HepG2 (cell line): ENCODE data around the gene ADD2. TPM values are rescaled to one million over a fixed set of nuclear protein-coding genes. Genes with fewer than 3 reads are reported as not detected.

Source experiments
- ATAC-seq: fragments of 200-7000 bp; cut with Tn5 transposase; 3 replicates; pipeline ENCODE4 v1.9.1; 2020; ENCODE audit warnings: mild to moderate bottlenecking, moderate library complexity
- BruUV-seq: library from RNA; stranded (reverse); fragments of 400-500 nt; replicated peaks from 2 replicates; lab custom pipeline; 2021; lab: Mats Ljungman, UMichigan
- CTCF ChIA-PET: fragments of 300-600 bp; formaldehyde crosslinking; extraction: SDS; loops from one replicate; lab custom pipeline; 2021; ENCODE audit warnings: low total read pairs, inconsistent platforms, low intra/inter-chr PET ratio; lab: Yijun Ruan, JAX
- POLR2A ChIA-PET: fragments of 350-600 bp; sonication (Branson Sonifier 250); formaldehyde crosslinking; loops from one replicate; lab custom pipeline; 2020; ENCODE audit warnings: antibody characterized with exemption, inconsistent platforms; lab: Yijun Ruan, JAX
- DNase-seq: peaks from one replicate; pipeline ENCODE4 v3.0.0-alpha.2; 2015; ENCODE audit warnings: low spot score
- FAIRE-seq: peaks from 3 replicates; lab custom pipeline; 2011; peaks lifted over from hg19 to GRCh38; lab: Jason Lieb, UNC
- H2AFZ ChIP-seq: one replicate; pipeline ENCODE4 v1.6.1; 2011; ENCODE audit warnings: low read length, inconsistent platforms
- H3K27ac ChIP-seq: fragments of 300-600 bp; 3 replicates; pipeline ENCODE4 v1.8.0; 2011; ENCODE audit warnings: mixed run types, mild to moderate bottlenecking, mixed read lengths, low read length, inconsistent platforms; ENCODE audit not compliant: insufficient read depth; ENCODE audit errors: extremely low read length
- H3K27me3 ChIP-seq, 2 experiments: fragments of 200-600 bp in 1 of 2; 2 replicates in 1 of 2; 3 replicates in 1 of 2; pipeline versions ENCODE4 v1.6.0 to v1.8.0; 2011; ENCODE audit warnings: low read length in 2 of 2, mild to moderate bottlenecking in 2 of 2, moderate library complexity in 2 of 2, inconsistent platforms in 1 of 2; ENCODE audit not compliant: insufficient read depth in 2 of 2, control insufficient read depth in 1 of 2
- H3K36me3 ChIP-seq, 2 experiments: fragments of 200-600 bp in 1 of 2; replicated peaks in 1 of 2; 2 replicates in 1 of 2; 3 replicates in 1 of 2; pipeline versions ENCODE4 v1.5.1 to v1.8.0; 2011; ENCODE audit warnings: low read length in 2 of 2, inconsistent platforms in 1 of 2; ENCODE audit not compliant: insufficient read depth in 2 of 2, control insufficient read depth in 1 of 2
- H3K4me1 ChIP-seq: 2 replicates; pipeline ENCODE4 v1.5.1; 2012; ENCODE audit warnings: low read length, inconsistent platforms; ENCODE audit not compliant: insufficient read depth
- H3K4me2 ChIP-seq: 2 replicates; pipeline ENCODE4 v1.6.0; 2011; ENCODE audit warnings: low read depth, low read length, inconsistent platforms
- H3K4me3 ChIP-seq, 3 experiments: fragments of 200-600 bp in 1 of 3; sonication (generic), shearing (Covaris generic) in 1 of 3; replicated peaks in 1 of 3; 2 replicates each; pipeline ENCODE4 v1.5.1; 2011 to 2016; ENCODE audit warnings: low read length in 3 of 3, inconsistent platforms in 2 of 3, low read depth in 2 of 3, mild to moderate bottlenecking in 2 of 3, control low read depth in 1 of 3, mixed read lengths in 1 of 3; ENCODE audit not compliant: insufficient read depth in 1 of 3
- H3K79me2 ChIP-seq: one replicate; pipeline ENCODE4 v1.6.1; 2011; ENCODE audit warnings: low read length, inconsistent platforms; ENCODE audit not compliant: insufficient read depth
- H3K9ac ChIP-seq: 2 replicates; pipeline ENCODE4 v1.6.0; 2011; ENCODE audit warnings: mild to moderate bottlenecking, low read depth, low read length, inconsistent platforms; ENCODE audit not compliant: insufficient read depth
- H3K9me3 ChIP-seq: 2 replicates; pipeline ENCODE4 v1.5.1; 2012; ENCODE audit warnings: mild to moderate bottlenecking, low read length
- H4K20me1 ChIP-seq: 2 replicates; pipeline ENCODE4 v1.6.0; 2011; ENCODE audit warnings: inconsistent platforms, mild to moderate bottlenecking, low read length, moderate library complexity; ENCODE audit not compliant: insufficient read depth
- HNF4G ChIP-seq, 2 experiments: sonication (generic) in 1 of 2; formaldehyde crosslinking in 1 of 2; IDR thresholded peaks; 2 replicates each; pipeline versions ENCODE4 v1.4.0 to v1.6.1; 2011 to 2020; ENCODE audit warnings: borderline replicate concordance in 2 of 2, low read depth in 2 of 2, mild to moderate bottlenecking in 2 of 2, low read length in 1 of 2, missing genetic modification reagents in 1 of 2, moderate library complexity in 1 of 2
- LCORL ChIP-seq, 2 experiments: fragments of 450-650 bp in 1 of 2; sonication (generic) in 1 of 2; formaldehyde crosslinking in 1 of 2; IDR thresholded peaks; 2 replicates each; pipeline versions ENCODE4 v1.5.0 to v1.6.1; 2017 to 2020; ENCODE audit warnings: antibody characterized with exemption in 1 of 2, missing genetic modification reagents in 1 of 2
- MAFF ChIP-seq: IDR thresholded peaks from 2 replicates; pipeline ENCODE4 v1.6.1; 2011; ENCODE audit warnings: low read depth, low read length, improper control_type of control experiment
- MAFK ChIP-seq, 2 experiments: IDR thresholded peaks in 1 of 2; conservative IDR thresholded peaks in 1 of 2; 2 replicates each; pipeline ENCODE4 v1.6.1; 2011; ENCODE audit warnings: improper control_type of control experiment in 2 of 2, low read length in 2 of 2
- RBM39 ChIP-seq: fragments of 200-400 bp; formaldehyde crosslinking; IDR thresholded peaks from one replicate; pipeline ENCODE4 v1.6.1; 2018; ENCODE audit warnings: antibody characterized with exemption, mild to moderate bottlenecking, low read depth, low read length; ENCODE audit not compliant: poor library complexity, severe bottlenecking
- ZNF580 ChIP-seq: IDR thresholded peaks from 2 replicates; pipeline ENCODE4 v1.6.1; 2016; ENCODE audit warnings: low read depth, borderline replicate concordance
- ZNF607 ChIP-seq: sonication (generic); formaldehyde crosslinking; IDR thresholded peaks from 2 replicates; pipeline ENCODE4 v1.5.1; 2020; ENCODE audit warnings: missing genetic modification reagents, mild to moderate bottlenecking, borderline replicate concordance
- WGBS: methylation state at CpG from one replicate; pipeline ENCODE4 v1.1.6; 2017; ENCODE audit warnings: low lambda C conversion rate; 5-methylcytosine and 5-hydroxymethylcytosine counted together
- in situ Hi-C: cut with HindIII; loops from 2 replicates; pipeline ENCODE4 v1.10.0; 2017; ENCODE audit warnings: low pct_unique_long_range_greater_than_20kb; ENCODE audit not compliant: extremely low pct_ligation_motif_present
- intact Hi-C: fragments of 100-400 bp; cut with micrococcal nuclease; formaldehyde crosslinking; loops from one replicate; pipeline ENCODE4 v1.10.0; 2022; ENCODE audit not compliant: unreplicated experiment
- polyA plus RNA-seq, 8 experiments: library from polyadenylated mRNA; depleted of rRNA in 3 of 8; stranded (reverse) in 7 of 8; unstranded in 1 of 8; fragments of >200 nt; fragmentation: Illumina TruSeq in 4 of 8; extraction: Trizol in 4 of 8; gene quantifications; 2 replicates each; pipeline versions ENCODE4 v1.2.1 to v1.2.3, GENCODE V29; 2011 to 2016; ENCODE audit warnings: low read depth in 4 of 8, missing spikeins in 1 of 8, mixed read lengths in 1 of 8; ENCODE audit not compliant: insufficient read depth in 1 of 8
- total RNA-seq, 5 experiments: library from RNA; depleted of rRNA; stranded (reverse); fragments of >200 nt; fragmentation: Illumina TruSeq; extraction: Trizol; gene quantifications; 2 replicates each; pipeline ENCODE4 v1.2.3, GENCODE V29; 2016; ENCODE audit warnings: low read depth in 1 of 5

ADD2 gene
- total and polyA plus RNA-seq, 2 of the 13 experiments (the other 11 are each of a cell fraction or from before 2014, with no cell fraction given), result 0.05 to 0.13 TPM

GRCh38 chr2:70674636-70675430 lies 93.2 kb downstream of the ADD2 start:
- no TSS peak for BruUV-seq
- Histone ChIP-seq H3K27me3 (peaks cover 2 to 69% of the 10 kb centered on the region in 2 experiments; a peak in 3 of 5 replicates), H3K79me2 (no peaks in the 10 kb centered on the region), H3K9ac (no peak overlapping the region), H3K4me1 (no peaks in the 10 kb centered on the region), H3K4me3 (no peak overlapping the region), H3K4me2 (no peak overlapping the region), H3K27ac (no peak overlapping the region), H3K9me3 (no peaks in the 10 kb centered on the region), H3K36me3 (no peaks in the 10 kb centered on the region), H4K20me1 (no peaks in the 10 kb centered on the region), H2AFZ (no peak overlapping the region)
- CTCF ChIA-PET, result no interaction called here
- intact Hi-C loops, result no loop called here
- ATAC-seq, result no peak
- no peak for FAIRE-seq
- no peak for DNase-seq
- TF ChIP-seq ZNF607 (CRISPR knock-in tag) (no peak), HNF4G (IDR thresholded peaks at IDR 0.05; ENCODE audit: borderline replicate concordance, low read depth, low read length) (no peak), HNF4G (CRISPR knock-in tag; IDR thresholded peaks at IDR 0.05; ENCODE audit: borderline replicate concordance, low read depth) (no peak), LCORL (IDR thresholded peaks at IDR 0.05) (no peak), LCORL (CRISPR knock-in tag; IDR thresholded peaks at IDR 0.05) (no peak), ZNF580 (CRISPR knock-in tag) (no peak)
- TF ChIP-seq, all 625 proteins: peak for 0
- 31% methylated on average over 11 of the region's 11 CpGs for WGBS
- in situ Hi-C loops, result no loop called here
- POLR2A ChIA-PET, result no interaction called here

- ChIA-PET CTCF (no interaction called here), POLR2A (no interaction called here)
- no peak for DNase-seq
- no peaks in the 10 kb centered on the region for H3K79me2 ChIP-seq
- no TSS peak for BruUV-seq
- ATAC-seq, result no peak
- TF ChIP-seq MAFF (peak; percentile 80), MAFK (conservative IDR thresholded peaks at IDR 0.05 in 1 of 2, IDR thresholded peaks at IDR 0.05 in 1 of 2; ENCODE audit: low read length in 2 of 2) (peak; percentile 77 to 88), RBM39 (no peak)
- intact Hi-C loops, result no loop called here
- H3K27me3 ChIP-seq, result peaks cover 2 to 70% of the 10 kb centered on the region in 2 experiments; a peak in 3 of 5 replicates
- H3K4me1 ChIP-seq, result no peaks in the 10 kb centered on the region
- H3K4me3 ChIP-seq, result no peak overlapping the region
- no peak overlapping the region for H3K4me2 ChIP-seq
- H2AFZ ChIP-seq, result no peak overlapping the region
- no peak overlapping the region for H3K9ac ChIP-seq
- no peaks in the 10 kb centered on the region for H3K36me3 ChIP-seq
- no peaks in the 10 kb centered on the region for H4K20me1 ChIP-seq
- in situ Hi-C loops, result no loop called here
- no peak overlapping the region for H3K27ac ChIP-seq
- no peak for FAIRE-seq
- no peaks in the 10 kb centered on the region for H3K9me3 ChIP-seq
- WGBS, result 36% methylated on average over 7 of the region's 7 CpGs
These were observed 94.9 kb downstream of the ADD2 start for GRCh38 chr2:70673041-70673647.
